Measurements from ENCODE around the gene DNAAF8. TPM values are rescaled to one million over a fixed set of nuclear protein-coding genes. Genes with fewer than 3 reads are reported as not detected.

DNAAF8 gene
- polyA plus RNA-seq, 1 of the 3 experiments (the other 2 are of a cell fraction) = 3.1 TPM

DNA sequence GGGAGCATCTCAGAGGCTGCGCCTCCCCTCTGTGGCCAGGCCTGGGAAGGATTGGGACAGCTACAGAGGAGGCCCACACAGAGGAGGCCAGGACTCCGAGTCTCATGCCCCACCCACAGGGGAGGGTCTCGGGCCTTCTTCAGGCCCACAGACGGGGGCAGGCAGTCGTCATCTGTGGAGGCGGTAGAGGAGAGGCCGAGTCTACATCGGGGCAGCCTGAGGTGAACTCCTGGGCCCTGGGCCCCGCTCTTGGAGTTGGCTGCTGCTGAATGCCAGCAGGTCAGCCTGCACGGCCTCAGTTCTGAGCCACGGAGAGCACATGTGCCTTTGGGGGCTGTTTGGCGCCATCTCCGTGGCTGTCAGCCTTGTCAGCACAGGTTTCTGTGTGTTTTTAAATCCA is 49.0 kb upstream of the DNAAF8 start:
- CTCF ChIA-PET = no interaction called here
- peaks cover 0 to 55% of the 10 kb centered on the region in 2 experiments for H3K36me3 ChIP-seq (replicated peaks in 1 of 2; ENCODE audit: control insufficient read depth in 1 of 2, insufficient read depth in 2 of 2, low read length in 1 of 2)
- DNase-seq = no peak

DNA sequence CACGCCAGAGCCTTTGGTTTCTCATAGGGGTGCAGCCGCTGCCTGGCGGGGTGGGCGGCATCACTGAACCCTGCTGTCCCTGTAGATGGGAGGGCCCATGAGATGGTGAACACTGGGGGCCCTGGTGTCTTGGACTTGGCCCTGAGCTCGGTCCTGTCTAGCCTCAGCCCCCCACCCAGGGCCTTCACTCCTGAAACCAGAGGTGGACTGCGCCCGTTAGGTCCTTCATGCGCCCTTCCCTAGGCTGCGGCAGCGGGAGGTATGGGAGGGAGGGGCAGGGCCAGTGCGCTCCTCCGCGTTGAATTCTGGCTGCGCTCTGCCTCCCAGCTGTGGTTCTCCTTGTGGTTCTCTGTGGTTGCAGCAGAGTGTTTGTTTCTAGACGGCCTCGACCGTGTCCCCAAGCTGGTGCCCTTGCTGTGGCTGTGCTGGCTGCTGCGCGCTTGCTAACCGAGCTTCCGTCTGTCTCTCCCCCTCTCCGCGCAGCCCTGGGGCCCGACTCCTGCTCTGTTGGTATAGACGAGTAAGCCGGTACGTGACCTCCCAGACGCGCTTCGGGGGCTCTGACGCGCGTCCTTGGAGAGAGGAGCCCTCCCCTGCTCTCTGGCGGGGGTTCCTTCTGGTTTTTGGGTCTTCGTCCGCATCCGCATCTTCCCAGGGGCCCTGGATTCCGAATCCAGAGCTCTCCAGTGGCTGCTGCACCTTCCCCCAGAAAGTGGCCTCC is 48.4 kb upstream of the DNAAF8 start:
- H3K9me2 ChIP-seq = no peaks in the 10 kb centered on the region
- peaks cover 0 to 55% of the 10 kb centered on the region in 2 experiments for H3K36me3 ChIP-seq (replicated peaks in 1 of 2; ENCODE audit: control insufficient read depth in 1 of 2, insufficient read depth in 2 of 2, low read length in 1 of 2)
- no peaks in the 10 kb centered on the region for H3F3A ChIP-seq (replicated peaks; ENCODE audit: insufficient read depth)
- WGBS (ENCODE audit: low lambda C conversion rate) = 99% methylated on average over 28 of the region's 38 CpGs
- H3K27ac ChIP-seq (ENCODE audit: low read depth in 2 of 2, low read length in 1 of 2) = no peak overlapping the region
- no peak overlapping the region for H3K4me3 ChIP-seq (ENCODE audit: low read depth in 2 of 2, low read length in 1 of 2)
- H4K20me1 ChIP-seq (ENCODE audit: insufficient read depth) = no peaks in the 10 kb centered on the region
- no peaks in the 10 kb centered on the region for H3K4me1 ChIP-seq (ENCODE audit: control insufficient read depth in 1 of 2, insufficient read depth in 2 of 2, low read depth in 1 of 2, low read length in 1 of 2)
- no peak overlapping the region for H2AFZ ChIP-seq (ENCODE audit: low read depth)
- ChIA-PET POLR2A (no interaction called here), CTCF (no interaction called here)
- no peaks in the 10 kb centered on the region for H3K9me3 ChIP-seq
- no peak overlapping the region for H3K9ac ChIP-seq
- no peaks in the 10 kb centered on the region for H3K79me2 ChIP-seq (ENCODE audit: insufficient read depth)
- H3K4me2 ChIP-seq = no peak overlapping the region
- TF ChIP-seq FOXM1 (IDR thresholded peaks at IDR 0.05; ENCODE audit: low read depth) (no peak), TCF12 (IDR thresholded peaks at IDR 0.05) (no peak), FOSL2 (IDR thresholded peaks at IDR 0.05; ENCODE audit: borderline replicate concordance, low read depth) (no peak), EZH2phosphoT487 (IDR thresholded peaks at IDR 0.05; ENCODE audit: borderline replicate concordance, low read depth) (no peak)
- TF ChIP-seq, protein P1, sequence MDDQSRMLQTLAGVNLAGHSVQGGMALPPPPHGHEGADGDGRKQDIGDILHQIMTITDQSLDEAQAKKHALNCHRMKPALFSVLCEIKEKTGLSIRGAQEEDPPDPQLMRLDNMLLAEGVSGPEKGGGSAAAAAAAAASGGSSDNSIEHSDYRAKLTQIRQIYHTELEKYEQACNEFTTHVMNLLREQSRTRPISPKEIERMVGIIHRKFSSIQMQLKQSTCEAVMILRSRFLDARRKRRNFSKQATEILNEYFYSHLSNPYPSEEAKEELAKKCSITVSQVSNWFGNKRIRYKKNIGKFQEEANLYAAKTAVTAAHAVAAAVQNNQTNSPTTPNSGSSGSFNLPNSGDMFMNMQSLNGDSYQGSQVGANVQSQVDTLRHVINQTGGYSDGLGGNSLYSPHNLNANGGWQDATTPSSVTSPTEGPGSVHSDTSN (IDR thresholded peaks at IDR 0.05) = no peak
- DNase-seq = no peak
- H3K27me3 ChIP-seq (ENCODE audit: insufficient read depth) = no peaks in the 10 kb centered on the region

More for the DNA sequence above, 49.0 kb upstream of the DNAAF8 start:
- no peaks in the 10 kb centered on the region for H4K20me1 ChIP-seq (ENCODE audit: insufficient read depth)
- POLR2A ChIA-PET = interaction anchor here (0.7 kb wide), 1 partner anchor 304 kb away, joined by 3 read pairs; no protein-coding TSS in a partner anchor
- no peaks in the 10 kb centered on the region for H3K27me3 ChIP-seq (ENCODE audit: insufficient read depth)
- H3K9ac ChIP-seq = no peak overlapping the region
- no peak overlapping the region for H3K27ac ChIP-seq (ENCODE audit: low read depth in 2 of 2, low read length in 1 of 2)
- no peak overlapping the region for H2AFZ ChIP-seq (ENCODE audit: low read depth)
- H3K4me2 ChIP-seq = no peak overlapping the region
- H3K4me3 ChIP-seq (ENCODE audit: low read depth in 2 of 2, low read length in 1 of 2) = no peak overlapping the region
- no peaks in the 10 kb centered on the region for H3K4me1 ChIP-seq (ENCODE audit: control insufficient read depth in 1 of 2, insufficient read depth in 2 of 2, low read depth in 1 of 2, low read length in 1 of 2)
- H3F3A ChIP-seq (replicated peaks; ENCODE audit: insufficient read depth) = no peaks in the 10 kb centered on the region
- TF ChIP-seq GABPA (IDR thresholded peaks at IDR 0.05; ENCODE audit: low read depth) = no peak
- no peak for TF ChIP-seq FOXM1 (IDR thresholded peaks at IDR 0.05; ENCODE audit: low read depth)
- TF ChIP-seq, protein P2, sequence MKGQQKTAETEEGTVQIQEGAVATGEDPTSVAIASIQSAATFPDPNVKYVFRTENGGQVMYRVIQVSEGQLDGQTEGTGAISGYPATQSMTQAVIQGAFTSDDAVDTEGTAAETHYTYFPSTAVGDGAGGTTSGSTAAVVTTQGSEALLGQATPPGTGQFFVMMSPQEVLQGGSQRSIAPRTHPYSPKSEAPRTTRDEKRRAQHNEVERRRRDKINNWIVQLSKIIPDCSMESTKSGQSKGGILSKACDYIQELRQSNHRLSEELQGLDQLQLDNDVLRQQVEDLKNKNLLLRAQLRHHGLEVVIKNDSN (IDR thresholded peaks at IDR 0.05; ENCODE audit: borderline replicate concordance, low read depth) = no peak
- no peak for TF ChIP-seq FOSL2 (IDR thresholded peaks at IDR 0.05; ENCODE audit: borderline replicate concordance, low read depth)
- TF ChIP-seq, protein P3, sequence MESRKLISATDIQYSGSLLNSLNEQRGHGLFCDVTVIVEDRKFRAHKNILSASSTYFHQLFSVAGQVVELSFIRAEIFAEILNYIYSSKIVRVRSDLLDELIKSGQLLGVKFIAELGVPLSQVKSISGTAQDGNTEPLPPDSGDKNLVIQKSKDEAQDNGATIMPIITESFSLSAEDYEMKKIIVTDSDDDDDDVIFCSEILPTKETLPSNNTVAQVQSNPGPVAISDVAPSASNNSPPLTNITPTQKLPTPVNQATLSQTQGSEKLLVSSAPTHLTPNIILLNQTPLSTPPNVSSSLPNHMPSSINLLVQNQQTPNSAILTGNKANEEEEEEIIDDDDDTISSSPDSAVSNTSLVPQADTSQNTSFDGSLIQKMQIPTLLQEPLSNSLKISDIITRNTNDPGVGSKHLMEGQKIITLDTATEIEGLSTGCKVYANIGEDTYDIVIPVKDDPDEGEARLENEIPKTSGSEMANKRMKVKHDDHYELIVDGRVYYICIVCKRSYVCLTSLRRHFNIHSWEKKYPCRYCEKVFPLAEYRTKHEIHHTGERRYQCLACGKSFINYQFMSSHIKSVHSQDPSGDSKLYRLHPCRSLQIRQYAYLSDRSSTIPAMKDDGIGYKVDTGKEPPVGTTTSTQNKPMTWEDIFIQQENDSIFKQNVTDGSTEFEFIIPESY (IDR thresholded peaks at IDR 0.05; ENCODE audit: borderline replicate concordance, low read depth) = no peak
- no peak for TF ChIP-seq EZH2phosphoT487 (IDR thresholded peaks at IDR 0.05; ENCODE audit: borderline replicate concordance, low read depth)
- no peaks in the 10 kb centered on the region for H3K9me3 ChIP-seq
- H3K79me2 ChIP-seq (ENCODE audit: insufficient read depth) = no peaks in the 10 kb centered on the region
- 100% methylated on average over 1 of the region's 13 CpGs for WGBS (ENCODE audit: low lambda C conversion rate)
- H3K9me2 ChIP-seq = no peaks in the 10 kb centered on the region

Data from SK-N-SH (cell line).